HCT116 (cell line): ENCODE data around the gene SCRN2.

Source experiments
- CTCF ChIP-seq, 3 experiments: fragments of 200-600 bp in 1 of 3; sonication (generic) in 1 of 3; IDR thresholded peaks in 2 of 3; conservative IDR thresholded peaks in 1 of 3; 2 replicates each; pipeline ENCODE4 v1.5.1; 2012 to 2017; ENCODE audit warnings: low read depth in 2 of 3, low read length in 2 of 3, antibody characterized with exemption in 1 of 3, borderline replicate concordance in 1 of 3, control low read depth in 1 of 3, mild to moderate bottlenecking in 1 of 3, mixed read lengths in 1 of 3, mixed run types in 1 of 3, moderate library complexity in 1 of 3; ENCODE audit not compliant: insufficient read depth in 1 of 3
- POLR2A ChIP-seq: IDR thresholded peaks from 2 replicates; pipeline ENCODE4 v1.7.0; 2011; ENCODE audit warnings: borderline replicate concordance; ENCODE audit not compliant: insufficient read depth, insufficient read length; ENCODE audit errors: extremely low read depth
- TF ChIP-seq, protein P1 (sequence below): IDR thresholded peaks from 2 replicates; pipeline ENCODE4 v1.6.1; 2011; ENCODE audit warnings: mild to moderate bottlenecking, low read length, moderate library complexity; ENCODE audit not compliant: insufficient replicate concordance; ENCODE audit errors: extremely low read depth

GRCh38 chr17:47804461-47804860 lies 36.6 kb downstream of the SCRN2 start:
- TF ChIP-seq CTCF (IDR thresholded peaks at IDR 0.05 in 2 of 3, conservative IDR thresholded peaks at IDR 0.05 in 1 of 3; ENCODE audit: borderline replicate concordance in 1 of 3, insufficient read depth in 1 of 3, low read depth in 2 of 3, low read length in 2 of 3) (no peak), POLR2A (no peak)
- TF ChIP-seq, protein P1, sequence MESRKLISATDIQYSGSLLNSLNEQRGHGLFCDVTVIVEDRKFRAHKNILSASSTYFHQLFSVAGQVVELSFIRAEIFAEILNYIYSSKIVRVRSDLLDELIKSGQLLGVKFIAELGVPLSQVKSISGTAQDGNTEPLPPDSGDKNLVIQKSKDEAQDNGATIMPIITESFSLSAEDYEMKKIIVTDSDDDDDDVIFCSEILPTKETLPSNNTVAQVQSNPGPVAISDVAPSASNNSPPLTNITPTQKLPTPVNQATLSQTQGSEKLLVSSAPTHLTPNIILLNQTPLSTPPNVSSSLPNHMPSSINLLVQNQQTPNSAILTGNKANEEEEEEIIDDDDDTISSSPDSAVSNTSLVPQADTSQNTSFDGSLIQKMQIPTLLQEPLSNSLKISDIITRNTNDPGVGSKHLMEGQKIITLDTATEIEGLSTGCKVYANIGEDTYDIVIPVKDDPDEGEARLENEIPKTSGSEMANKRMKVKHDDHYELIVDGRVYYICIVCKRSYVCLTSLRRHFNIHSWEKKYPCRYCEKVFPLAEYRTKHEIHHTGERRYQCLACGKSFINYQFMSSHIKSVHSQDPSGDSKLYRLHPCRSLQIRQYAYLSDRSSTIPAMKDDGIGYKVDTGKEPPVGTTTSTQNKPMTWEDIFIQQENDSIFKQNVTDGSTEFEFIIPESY, result no peak
